ENCODE measurements around the gene ANKRD44.

GRCh38 chr2:197156771-197157170 is 153.8 kb downstream of the ANKRD44 start:
- TF ChIP-seq YY1 (IDR thresholded peaks at IDR 0.05; ENCODE audit: insufficient read depth, insufficient read length), result no peak
- no peak for TF ChIP-seq ZNF274 (IDR thresholded peaks at IDR 0.05; ENCODE audit: low read depth, low read length)
